IMR-90 (cell line): Measurements from ENCODE around the gene TMX1. TPM values are rescaled to one million over a fixed set of nuclear protein-coding genes. Genes with fewer than 3 reads are reported as not detected.

Experiments used
- ATAC-seq: fragments of 200-7000 bp; cut with Tn5 transposase; 2 replicates; pipeline ENCODE4 v1.9.1; 2020; ENCODE audit warnings: low read depth, mild to moderate bottlenecking, moderate library complexity
- BruUV-seq: library from RNA; stranded (reverse); fragments of 400-500 nt; replicated peaks from 2 replicates; lab custom pipeline; 2021; lab: Mats Ljungman, UMichigan
- CTCF ChIA-PET: fragments of 300-600 bp; formaldehyde crosslinking; extraction: SDS; loops from one replicate; lab custom pipeline; 2021; ENCODE audit warnings: antibody characterized with exemption; lab: Yijun Ruan, JAX
- POLR2A ChIA-PET: fragments of 300-600 bp; sonication (Branson Sonifier 250); formaldehyde crosslinking; loops from one replicate; lab custom pipeline; 2022; ENCODE audit warnings: antibody characterized with exemption; ENCODE audit not compliant: unreplicated experiment; lab: Charles Lee
- DNase-seq: peaks from one replicate; pipeline ENCODE4 v3.0.0; 2013
- H2AFZ ChIP-seq: replicated peaks from 2 replicates; pipeline ENCODE3; 2013; ENCODE audit warnings: low read length, mild to moderate bottlenecking; ENCODE audit not compliant: poor library complexity
- H2AK5ac ChIP-seq: 2 replicates; pipeline ENCODE4 v1.6.1; 2013; ENCODE audit warnings: low read depth, low read length, inconsistent platforms
- H2AK9ac ChIP-seq: replicated peaks from 2 replicates; pipeline ENCODE3; 2013; ENCODE audit warnings: mild to moderate bottlenecking, low read depth, low read length, moderate library complexity; ENCODE audit not compliant: poor library complexity
- H2BK120ac ChIP-seq: 2 replicates; pipeline ENCODE4 v1.6.1; 2013; ENCODE audit warnings: low read depth, low read length, inconsistent platforms
- H2BK15ac ChIP-seq: 3 replicates; pipeline ENCODE4 v1.6.1; 2013; ENCODE audit warnings: low read depth, low read length, inconsistent platforms
- H2BK20ac ChIP-seq: 2 replicates; pipeline ENCODE4 v1.6.1; 2013; ENCODE audit warnings: low read depth, mild to moderate bottlenecking, inconsistent platforms, low read length, moderate library complexity
- H2BK5ac ChIP-seq: 2 replicates; pipeline ENCODE4 v1.6.1; 2013; ENCODE audit warnings: mild to moderate bottlenecking, low read depth, low read length, inconsistent platforms; ENCODE audit not compliant: poor library complexity, severe bottlenecking
- H3K14ac ChIP-seq: replicated peaks from 2 replicates; pipeline ENCODE4 v1.6.1; 2013; ENCODE audit warnings: low read depth, low read length, inconsistent platforms
- H3K18ac ChIP-seq: 2 replicates; pipeline ENCODE4 v1.6.1; 2013; ENCODE audit warnings: low read depth, low read length, control low read depth
- H3K23ac ChIP-seq: 2 replicates; pipeline ENCODE4 v1.6.1; 2013; ENCODE audit warnings: low read depth, low read length, inconsistent platforms
- H3K27ac ChIP-seq: 2 replicates; pipeline ENCODE4 v1.5.1; 2013; ENCODE audit warnings: mild to moderate bottlenecking, control low read depth, low read length; ENCODE audit not compliant: insufficient read depth
- H3K27me3 ChIP-seq: 2 replicates; pipeline ENCODE4 v1.6.1; 2013; ENCODE audit warnings: low read length; ENCODE audit not compliant: control insufficient read depth, insufficient read depth
- H3K36me3 ChIP-seq: 2 replicates; pipeline ENCODE4 v1.6.1; 2013; ENCODE audit warnings: low read length, mixed read lengths; ENCODE audit not compliant: control insufficient read depth, insufficient read depth
- H3K4ac ChIP-seq: 2 replicates; pipeline ENCODE4 v1.6.1; 2013; ENCODE audit warnings: low read depth, low read length, inconsistent platforms
- H3K4me1 ChIP-seq: 2 replicates; pipeline ENCODE4 v1.6.1; 2013; ENCODE audit warnings: low read length, mixed read lengths; ENCODE audit not compliant: control insufficient read depth, insufficient read depth
- H3K4me2 ChIP-seq: 2 replicates; pipeline ENCODE4 v1.6.1; 2013; ENCODE audit warnings: low read depth, mild to moderate bottlenecking, control low read depth, low read length, moderate library complexity
- H3K4me3 ChIP-seq: 2 replicates; pipeline ENCODE4 v1.5.1; 2013; ENCODE audit warnings: low read depth, mild to moderate bottlenecking, control low read depth, low read length, moderate library complexity; ENCODE audit not compliant: insufficient read depth
- H3K56ac ChIP-seq: 2 replicates; pipeline ENCODE4 v1.6.1; 2013; ENCODE audit warnings: low read length, inconsistent platforms; ENCODE audit not compliant: insufficient read depth; ENCODE audit errors: extremely low read depth
- H3K79me1 ChIP-seq, 2 experiments: 2 replicates each; pipeline ENCODE4 v1.6.1; 2013; ENCODE audit warnings: low read length in 2 of 2, inconsistent platforms in 1 of 2, low read depth in 1 of 2
- H3K9ac ChIP-seq: 2 replicates; pipeline ENCODE4 v1.6.1; 2013; ENCODE audit warnings: low read depth, low read length, control low read depth
- H3K9me1 ChIP-seq: 2 replicates; pipeline ENCODE4 v1.6.1; 2013; ENCODE audit warnings: low read length, inconsistent platforms; ENCODE audit not compliant: insufficient read depth
- H3K9me3 ChIP-seq: 2 replicates; pipeline ENCODE4 v1.6.1; 2013; ENCODE audit warnings: low read length; ENCODE audit not compliant: control insufficient read depth, insufficient read depth
- H4K20me1 ChIP-seq: 2 replicates; pipeline ENCODE4 v1.6.1; 2013; ENCODE audit warnings: low read length, inconsistent platforms; ENCODE audit not compliant: insufficient read depth
- H4K5ac ChIP-seq: 2 replicates; pipeline ENCODE4 v1.6.1; 2013; ENCODE audit warnings: mild to moderate bottlenecking, low read depth, low read length, control low read depth
- H4K8ac ChIP-seq, 2 experiments: 2 replicates each; pipeline ENCODE4 v1.6.1; 2013; ENCODE audit warnings: low read depth in 2 of 2, low read length in 2 of 2, control low read depth in 1 of 2, inconsistent platforms in 1 of 2
- H4K91ac ChIP-seq: 2 replicates; pipeline ENCODE4 v1.6.1; 2013; ENCODE audit warnings: low read depth, low read length, inconsistent platforms; ENCODE audit not compliant: insufficient read depth
- SMC3 ChIP-seq: fragments of 150-350 bp; IDR thresholded peaks from 2 replicates; pipeline ENCODE4 v1.6.1; 2016; ENCODE audit warnings: low read depth, mild to moderate bottlenecking, antibody characterized with exemption, low read length, moderate library complexity
- WGBS, 2 experiments: methylation state at CpG; one replicate each; pipeline versions ENCODE4 v1.1.5 to v1.1.7; 2013; ENCODE audit warnings: missing lambda C conversion rate in 2 of 2; ENCODE audit not compliant: insufficient read length in 1 of 2; ENCODE audit errors: extremely low coverage in 2 of 2; 5-methylcytosine and 5-hydroxymethylcytosine counted together
- dilution Hi-C: fragments of 300-500 bp; cut with HindIII; formaldehyde crosslinking; loops from one replicate; pipeline ENCODE4 v1.14.3; 2018; ENCODE audit warnings: low sequenced_read_pairs; ENCODE audit not compliant: unreplicated experiment
- in situ Hi-C: fragments of 300-500 bp; cut with MboI; formaldehyde crosslinking; loops from 3 replicates; pipeline ENCODE4 v1.14.3; 2019; ENCODE audit warnings: low sequenced_read_pairs, inconsistent platforms, mixed read lengths
- intact Hi-C: fragments of 100-400 bp; cut with micrococcal nuclease; formaldehyde crosslinking; loops from 2 replicates; pipeline ENCODE4 v1.10.0; 2022
- polyA plus RNA-seq, 3 experiments: library from polyadenylated mRNA; depleted of rRNA; stranded (reverse); fragments of >200 nt; gene quantifications; 2 replicates each; pipeline ENCODE4 v1.2.3, GENCODE V29; 2012; ENCODE audit warnings: low replicate concordance in 1 of 3
- total RNA-seq: library from RNA; depleted of rRNA; stranded (reverse); fragments of >200 nt; gene quantifications from 2 replicates; pipeline ENCODE4 v1.2.3, GENCODE V29; 2012

Gene TMX1
- total and polyA plus RNA-seq, 2 of the 4 experiments (the other 2 are of a cell fraction): 15.3 to 24.7 TPM

DNA sequence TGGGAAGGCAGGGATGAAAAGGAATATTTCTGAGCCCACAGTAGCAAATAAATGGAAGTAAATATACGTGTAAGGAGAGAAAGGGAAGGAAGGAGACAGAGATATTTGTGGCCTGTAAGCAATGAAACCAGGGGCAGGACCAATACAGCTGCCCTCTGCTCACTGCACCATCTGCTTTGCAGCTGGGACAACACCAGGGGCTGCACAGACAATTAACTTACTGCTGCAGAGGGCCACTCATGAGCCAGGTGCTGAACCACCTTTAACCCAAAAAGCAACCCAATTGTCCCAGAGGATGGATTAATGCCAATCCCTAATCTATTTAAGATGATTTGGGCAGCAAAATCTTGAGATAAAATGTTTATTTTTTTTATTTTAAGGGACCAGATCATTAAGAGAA lies 30.6 kb upstream of the TMX1 start:
- H3K56ac ChIP-seq: no peak overlapping the region
- no peak for TF ChIP-seq SMC3
- intact Hi-C loops: no loop called here
- H3K36me3 ChIP-seq: no peaks in the 10 kb centered on the region
- H3K9me3 ChIP-seq: no peaks in the 10 kb centered on the region
- no peak overlapping the region for H3K14ac ChIP-seq
- ChIA-PET POLR2A (interaction anchor here (0.6 kb wide), 1 partner anchor 1067 kb away, joined by 3 read pairs; no protein-coding TSS in a partner anchor), CTCF (no interaction called here)
- H3K27ac ChIP-seq: no peak overlapping the region
- dilution Hi-C loops: no loop called here
- ATAC-seq: no peak
- no peaks in the 10 kb centered on the region for H3K9me1 ChIP-seq
- no peak overlapping the region for H2BK120ac ChIP-seq
- H2BK5ac ChIP-seq: no peak overlapping the region
- in situ Hi-C loops: loop anchor here (25.0 kb wide), 1 partner anchor 622 kb away; no protein-coding TSS in a partner anchor
- H3K4ac ChIP-seq: no peak overlapping the region
- H3K9ac ChIP-seq: no peak overlapping the region
- no peak for DNase-seq
- H2AFZ ChIP-seq: no peak overlapping the region
- no peak overlapping the region for H3K23ac ChIP-seq
- no peak overlapping the region for H4K8ac ChIP-seq
- no peak overlapping the region for H3K4me2 ChIP-seq
- no TSS peak for BruUV-seq
- H4K5ac ChIP-seq: no peak overlapping the region
- H3K4me1 ChIP-seq: no peaks in the 10 kb centered on the region
- no peaks in the 10 kb centered on the region for H4K20me1 ChIP-seq
- no peak overlapping the region for H2AK9ac ChIP-seq
- H3K79me1 ChIP-seq: no peaks in the 10 kb centered on the region
- H3K27me3 ChIP-seq: peaks cover 39% of the 10 kb centered on the region
- H3K4me3 ChIP-seq: no peak overlapping the region
- no CpG with 5 or more reads among the region's 1 CpG for WGBS, 2 experiments
- no peak overlapping the region for H2BK20ac ChIP-seq
- H2BK15ac ChIP-seq: no peak overlapping the region
- no peak overlapping the region for H2AK5ac ChIP-seq
- H3K18ac ChIP-seq: no peak overlapping the region
- no peak overlapping the region for H4K91ac ChIP-seq
